K562 (cell line): Measurements from ENCODE around the gene MYOZ2.

Source experiments
- CEBPZ ChIP-seq: fragments of 150-350 bp; IDR thresholded peaks from 2 replicates; pipeline ENCODE4 v1.6.1; 2014; ENCODE audit warnings: low read depth, mild to moderate bottlenecking, low read length, borderline replicate concordance
- FOXM1 ChIP-seq, 2 experiments: fragments of 450-650 bp in 1 of 2; sonication (generic) in 1 of 2; formaldehyde crosslinking in 1 of 2; IDR thresholded peaks; 2 replicates each; pipeline versions ENCODE4 v1.6.1 to v1.9.0; 2017 to 2022; ENCODE audit warnings: low read depth in 2 of 2, mild to moderate bottlenecking in 2 of 2, missing genetic modification reagents in 1 of 2, moderate library complexity in 1 of 2
- JUNB ChIP-seq: fragments of 450-650 bp; formaldehyde crosslinking; conservative IDR thresholded peaks from 2 replicates; pipeline ENCODE4 v1.4.0; 2020; ENCODE audit warnings: mild to moderate bottlenecking
- RBM17 ChIP-seq: fragments of 200-400 bp; formaldehyde crosslinking; IDR thresholded peaks from 2 replicates; pipeline ENCODE4 v1.6.1; 2017; ENCODE audit warnings: low read depth, mild to moderate bottlenecking, low read length, borderline replicate concordance
- ZNF134 ChIP-seq: fragments of 250-450 bp; sonication (Bioruptor Pico); conservative IDR thresholded peaks from 2 replicates; pipeline ENCODE4 v1.4.0; 2020
- TF ChIP-seq, protein P1 (sequence below), 3 experiments: IDR thresholded peaks in 2 of 3; conservative IDR thresholded peaks in 1 of 3; 2 replicates each; pipeline ENCODE4 v1.5.1; 2011 to 2012; ENCODE audit warnings: low read length in 3 of 3, mild to moderate bottlenecking in 3 of 3, control low read depth in 2 of 3, improper control_type of control experiment in 1 of 3, inconsistent platforms in 1 of 3, low read depth in 1 of 3, mixed read lengths in 1 of 3, moderate library complexity in 1 of 3; ENCODE audit not compliant: insufficient read depth in 2 of 3

GRCh38 chr4:119209586-119209985 is 74.0 kb downstream of the MYOZ2 start:
- no peak for TF ChIP-seq CEBPZ
- no peak for TF ChIP-seq ZNF134 (CRISPR knock-in tag)
- TF ChIP-seq, protein P1, sequence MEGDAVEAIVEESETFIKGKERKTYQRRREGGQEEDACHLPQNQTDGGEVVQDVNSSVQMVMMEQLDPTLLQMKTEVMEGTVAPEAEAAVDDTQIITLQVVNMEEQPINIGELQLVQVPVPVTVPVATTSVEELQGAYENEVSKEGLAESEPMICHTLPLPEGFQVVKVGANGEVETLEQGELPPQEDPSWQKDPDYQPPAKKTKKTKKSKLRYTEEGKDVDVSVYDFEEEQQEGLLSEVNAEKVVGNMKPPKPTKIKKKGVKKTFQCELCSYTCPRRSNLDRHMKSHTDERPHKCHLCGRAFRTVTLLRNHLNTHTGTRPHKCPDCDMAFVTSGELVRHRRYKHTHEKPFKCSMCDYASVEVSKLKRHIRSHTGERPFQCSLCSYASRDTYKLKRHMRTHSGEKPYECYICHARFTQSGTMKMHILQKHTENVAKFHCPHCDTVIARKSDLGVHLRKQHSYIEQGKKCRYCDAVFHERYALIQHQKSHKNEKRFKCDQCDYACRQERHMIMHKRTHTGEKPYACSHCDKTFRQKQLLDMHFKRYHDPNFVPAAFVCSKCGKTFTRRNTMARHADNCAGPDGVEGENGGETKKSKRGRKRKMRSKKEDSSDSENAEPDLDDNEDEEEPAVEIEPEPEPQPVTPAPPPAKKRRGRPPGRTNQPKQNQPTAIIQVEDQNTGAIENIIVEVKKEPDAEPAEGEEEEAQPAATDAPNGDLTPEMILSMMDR (IDR thresholded peaks at IDR 0.05 in 2 of 3, conservative IDR thresholded peaks at IDR 0.05 in 1 of 3; ENCODE audit: insufficient read depth in 2 of 3, low read depth in 1 of 3, low read length in 3 of 3), result no peak
- TF ChIP-seq FOXM1 (IDR thresholded peaks at IDR 0.05; ENCODE audit: low read depth), result no peak
- no peak for TF ChIP-seq FOXM1 (CRISPR knock-in tag; IDR thresholded peaks at IDR 0.05; ENCODE audit: low read depth)
- TF ChIP-seq RBM17, result no peak
- no peak for TF ChIP-seq JUNB (CRISPR knock-in tag)
